AG09319 (cell line): ENCODE measurements around the gene NCOA5.
A peak's percentile ranks its signal among the peaks of the same experiment; 100 is the strongest.

Experiments used
- DNase-seq: peaks from one replicate; pipeline ENCODE4 v3.0.0-alpha.2; 2010; ENCODE audit warnings: low read depth; ENCODE audit errors: extremely low read depth
- CTCF ChIP-seq: IDR thresholded peaks from 2 replicates; pipeline ENCODE4 v1.5.1; 2011; ENCODE audit warnings: low read depth, mild to moderate bottlenecking, inconsistent platforms, low read length, moderate library complexity

The NCOA5 gene

GRCh38 chr20:46020555-46020954, 69.2 kb downstream of the NCOA5 start:
- no peak for DNase-seq
- no peak for TF ChIP-seq CTCF

GRCh38 chr20:46018611-46019010, 71.2 kb downstream of the NCOA5 start:
- no peak for TF ChIP-seq CTCF
- no peak for DNase-seq

- no peak for TF ChIP-seq CTCF
- no peak for DNase-seq
These were observed 71.7 kb downstream of the NCOA5 start for GRCh38 chr20:46018112-46018511.

DNA sequence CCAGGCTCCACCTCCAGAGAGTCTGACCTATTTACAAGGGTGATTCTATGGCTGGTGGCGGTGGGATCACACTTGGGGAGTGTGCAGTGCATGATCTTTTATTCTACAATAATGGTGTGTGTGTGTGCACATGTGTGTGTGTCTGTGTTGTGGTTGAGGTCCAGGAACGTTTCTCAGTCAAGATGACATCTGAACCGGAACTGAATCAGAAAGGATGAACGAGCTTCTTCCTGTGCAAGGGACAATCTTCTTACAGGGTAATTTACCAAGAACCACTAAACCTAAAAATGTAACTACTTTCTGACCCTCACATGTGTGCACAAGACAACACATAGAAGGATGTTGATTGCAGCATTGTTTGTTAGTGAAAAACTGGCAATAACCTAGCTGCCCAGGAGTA, 72.5 kb downstream of the NCOA5 start:
- TF ChIP-seq CTCF = no peak
- DNase-seq = no peak

DNA sequence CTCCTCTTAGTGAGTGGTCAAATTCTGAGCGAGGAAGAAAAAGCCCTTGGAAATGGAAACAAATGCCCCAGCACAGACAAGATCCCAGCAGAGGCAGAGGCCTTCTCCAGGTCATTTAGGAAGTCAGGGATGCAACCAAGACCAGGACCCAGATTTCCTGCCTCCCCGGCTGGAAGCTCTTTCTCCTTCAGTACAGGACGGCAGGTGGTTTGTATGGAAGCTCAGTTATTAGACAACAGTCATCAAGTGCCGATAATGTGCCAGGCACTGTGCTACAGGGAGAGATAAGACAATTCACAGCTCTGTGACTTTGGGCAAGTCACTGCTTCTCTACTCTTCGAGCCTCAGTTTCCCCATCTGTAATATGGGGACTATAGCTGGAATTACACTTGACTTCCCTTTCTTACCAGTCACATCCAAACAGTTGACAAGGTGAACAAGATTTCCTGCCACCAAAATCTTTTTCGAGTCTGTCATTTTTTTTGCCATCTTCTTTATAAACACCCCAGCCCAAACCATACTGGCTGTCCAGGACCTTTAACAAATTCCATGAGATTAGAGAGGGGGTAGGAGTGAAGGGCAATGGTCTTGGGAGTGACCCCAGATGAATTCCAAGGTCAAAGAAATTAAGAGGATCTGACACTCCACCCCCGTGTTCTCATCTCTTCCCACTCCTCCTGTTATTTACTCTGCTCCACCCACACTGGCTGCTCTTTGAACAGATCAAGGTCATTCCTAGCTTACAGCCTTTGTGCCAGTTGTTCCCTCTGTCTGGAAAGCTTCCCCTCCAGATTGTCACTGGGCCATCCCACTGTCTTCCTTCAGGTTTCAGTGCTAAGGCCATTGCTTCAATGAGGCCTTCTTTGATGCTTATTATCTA, 75.0 kb downstream of the NCOA5 start:
- DNase-seq = no peak
- TF ChIP-seq CTCF = no peak

DNA sequence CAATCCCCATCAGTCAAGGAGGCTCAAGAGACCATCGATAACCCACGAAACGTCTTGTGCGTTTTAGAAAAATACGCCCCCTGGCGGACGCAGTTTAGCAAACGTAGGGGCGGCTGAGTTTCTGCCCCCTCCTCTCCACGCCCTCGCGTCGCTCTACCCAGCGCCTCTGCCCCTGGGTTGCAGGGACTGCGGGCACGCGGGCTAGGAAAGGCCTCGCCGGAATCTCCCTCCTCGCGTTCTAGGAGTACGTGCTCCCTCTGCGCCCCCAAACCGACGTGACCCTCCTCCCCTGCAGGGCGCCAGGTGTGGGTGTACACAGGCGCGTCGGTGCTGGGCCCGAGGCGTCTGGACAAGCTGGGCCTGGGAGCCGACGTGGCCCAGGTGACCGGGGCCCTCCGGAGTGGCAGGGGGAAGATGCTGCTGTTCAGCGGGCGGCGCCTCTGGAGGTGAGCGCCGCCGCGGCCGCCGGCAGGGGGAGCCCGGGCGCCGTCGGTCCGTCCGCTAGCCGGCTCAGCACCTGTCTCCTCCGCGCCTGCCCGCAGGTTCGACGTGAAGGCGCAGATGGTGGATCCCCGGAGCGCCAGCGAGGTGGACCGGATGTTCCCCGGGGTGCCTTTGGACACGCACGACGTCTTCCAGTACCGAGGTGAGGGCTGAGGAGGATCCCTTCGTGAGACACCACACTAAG, 75.8 kb downstream of the NCOA5 start:
- TF ChIP-seq CTCF = peak; percentile 60
- DNase-seq = no peak

DNA sequence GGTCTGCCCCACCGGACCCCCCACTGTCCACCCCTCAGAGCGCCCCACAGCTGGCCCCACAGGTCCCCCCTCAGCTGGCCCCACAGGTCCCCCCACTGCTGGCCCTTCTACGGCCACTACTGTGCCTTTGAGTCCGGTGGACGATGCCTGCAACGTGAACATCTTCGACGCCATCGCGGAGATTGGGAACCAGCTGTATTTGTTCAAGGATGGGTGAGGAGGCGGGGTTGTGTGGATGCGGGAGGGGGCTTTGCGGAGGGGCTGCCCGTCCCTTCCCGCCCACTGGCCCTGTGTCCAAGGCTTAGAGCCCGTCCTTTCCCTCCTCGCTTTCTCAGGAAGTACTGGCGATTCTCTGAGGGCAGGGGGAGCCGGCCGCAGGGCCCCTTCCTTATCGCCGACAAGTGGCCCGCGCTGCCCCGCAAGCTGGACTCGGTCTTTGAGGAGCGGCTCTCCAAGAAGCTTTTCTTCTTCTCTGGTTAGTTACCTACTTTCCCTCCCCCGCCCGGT, 76.4 kb downstream of the NCOA5 start:
- TF ChIP-seq CTCF = no peak
- no peak for DNase-seq
